ENCODE measurements around the gene NEK11.

The NEK11 gene

GRCh38 chr3:131393868-131394267, 367.2 kb downstream of the NEK11 start:
- no peak for DNase-seq (ENCODE audit: low read depth)

GRCh38 chr3:131394400-131394799, 367.7 kb downstream of the NEK11 start:
- H3K4me3 ChIP-seq (ENCODE audit: control insufficient read depth, low read depth, low read length) = no peak overlapping the region
- no peak for DNase-seq (ENCODE audit: low read depth)
- no peak for TF ChIP-seq CTCF (conservative IDR thresholded peaks at IDR 0.05; ENCODE audit: control insufficient read depth, insufficient read depth, low read depth, low read length)

More at GRCh38 chr3:131393868-131394267, 367.2 kb downstream of the NEK11 start:
- no peak overlapping the region for H3K4me3 ChIP-seq (ENCODE audit: control insufficient read depth, low read depth, low read length)
- TF ChIP-seq CTCF (conservative IDR thresholded peaks at IDR 0.05; ENCODE audit: control insufficient read depth, insufficient read depth, low read depth, low read length) = no peak

GRCh38 chr3:131396170-131396569, 369.5 kb downstream of the NEK11 start:
- H3K4me3 ChIP-seq (ENCODE audit: control insufficient read depth, low read depth, low read length) = no peak overlapping the region
- peak; percentile 90 for DNase-seq (ENCODE audit: low read depth)
- no peak for TF ChIP-seq CTCF (conservative IDR thresholded peaks at IDR 0.05; ENCODE audit: control insufficient read depth, insufficient read depth, low read depth, low read length)

- no peak for DNase-seq (ENCODE audit: low read depth)
- no peak for TF ChIP-seq CTCF (conservative IDR thresholded peaks at IDR 0.05; ENCODE audit: control insufficient read depth, insufficient read depth, low read depth, low read length)
- no peak overlapping the region for H3K4me3 ChIP-seq (ENCODE audit: control insufficient read depth, low read depth, low read length)
Observed at GRCh38 chr3:131397889-131398288, 371.2 kb downstream of the NEK11 start.

All from fibroblast of mammary gland (primary cell).